SK-N-DZ (cell line): ENCODE data around the gene MYO16.

Experiments used
- DNase-seq: peaks from one replicate; pipeline ENCODE4 v3.0.0-alpha.2; 2015; ENCODE audit warnings: low spot score

MYO16 gene

GRCh38 chr13:109119896-109120295 lies 490.5 kb downstream of the MYO16 start:
- no peak for DNase-seq

GRCh38 chr13:109121826-109122225 lies 492.4 kb downstream of the MYO16 start:
- DNase-seq = no peak

- no peak for DNase-seq
These were observed 494.6 kb downstream of the MYO16 start for GRCh38 chr13:109123971-109124370.

GRCh38 chr13:109126178-109126577 lies 496.8 kb downstream of the MYO16 start:
- DNase-seq = no peak

GRCh38 chr13:109126891-109127641 lies 497.7 kb downstream of the MYO16 start:
- DNase-seq = no peak

GRCh38 chr13:109128121-109128520 lies 498.7 kb downstream of the MYO16 start:
- no peak for DNase-seq

GRCh38 chr13:109130093-109130835 lies 500.9 kb downstream of the MYO16 start:
- peak; percentile 36 for DNase-seq

GRCh38 chr13:109131698-109132257 lies 502.4 kb downstream of the MYO16 start:
- DNase-seq = no peak

- no peak for DNase-seq
These were observed 505.6 kb downstream of the MYO16 start for GRCh38 chr13:109135018-109135417.

GRCh38 chr13:109136873-109137272 lies 507.5 kb downstream of the MYO16 start:
- peak; percentile 82 for DNase-seq

- DNase-seq = no peak
These were observed 509.9 kb downstream of the MYO16 start for GRCh38 chr13:109139346-109139745.

GRCh38 chr13:109140054-109140453 lies 510.6 kb downstream of the MYO16 start:
- DNase-seq = no peak

GRCh38 chr13:109140479-109141349 lies 511.3 kb downstream of the MYO16 start:
- no peak for DNase-seq

- no peak for DNase-seq
These were observed 512.3 kb downstream of the MYO16 start for GRCh38 chr13:109141706-109142105.

GRCh38 chr13:109144693-109145437 lies 515.5 kb downstream of the MYO16 start:
- no peak for DNase-seq

GRCh38 chr13:109145631-109146030 lies 516.2 kb downstream of the MYO16 start:
- peak; percentile 61 for DNase-seq

GRCh38 chr13:109146393-109146792 lies 517.0 kb downstream of the MYO16 start:
- no peak for DNase-seq

GRCh38 chr13:109146912-109147647 lies 517.7 kb downstream of the MYO16 start:
- no peak for DNase-seq

GRCh38 chr13:109148243-109148642 lies 518.8 kb downstream of the MYO16 start:
- no peak for DNase-seq

- no peak for DNase-seq
These were observed 521.3 kb downstream of the MYO16 start for GRCh38 chr13:109150696-109151095.
